ENCODE data around the gene SCYL3. TPM values are rescaled to one million over a fixed set of nuclear protein-coding genes. Genes with fewer than 3 reads are reported as not detected.

The SCYL3 gene
- total and polyA plus RNA-seq, 7 donors, result 4.8 to 13.3 (median 9.6) TPM

GRCh38 chr1:169902751-169903150 lies 9.1 kb upstream of the SCYL3 start:
- no peaks in the 10 kb centered on the region for H3K36me3 ChIP-seq
- H3K27ac ChIP-seq, result no peak overlapping the region
- no peak for TF ChIP-seq EP300 (IDR thresholded peaks at IDR 0.05)
- no peak for TF ChIP-seq CTCF (IDR thresholded peaks at IDR 0.05)
- TF ChIP-seq POLR2A (IDR thresholded peaks at IDR 0.05), result no peak
- TF ChIP-seq POLR2AphosphoS5 (IDR thresholded peaks at IDR 0.05), result no peak
- DNase-seq, result no peak
- peaks cover 0 to 10% (median 5%) of the 10 kb centered on the region in 3 donors for H3K27me3 ChIP-seq
- no peaks in the 10 kb centered on the region for H3K9me3 ChIP-seq
- intact Hi-C loops (cut with DNase I), result no loop called here
- no peak overlapping the region for H3K4me3 ChIP-seq
- H3K4me1 ChIP-seq, result no peaks in the 10 kb centered on the region
- WGBS, 2 donors, result 63 to 79% methylated on average over 5 of the region's 5 CpGs

GRCh38 chr1:169901115-169901514 lies 7.4 kb upstream of the SCYL3 start:
- TF ChIP-seq POLR2A (IDR thresholded peaks at IDR 0.05), result no peak
- no peak for TF ChIP-seq CTCF (IDR thresholded peaks at IDR 0.05)
- TF ChIP-seq POLR2AphosphoS5 (IDR thresholded peaks at IDR 0.05), result no peak
- TF ChIP-seq EP300 (IDR thresholded peaks at IDR 0.05), result no peak
- peaks cover 0 to 10% (median 5%) of the 10 kb centered on the region in 3 donors for H3K27me3 ChIP-seq
- no peaks in the 10 kb centered on the region for H3K36me3 ChIP-seq
- DNase-seq, result no peak
- no peaks in the 10 kb centered on the region for H3K9me3 ChIP-seq
- H3K4me1 ChIP-seq, result no peaks in the 10 kb centered on the region
- intact Hi-C loops (cut with DNase I), result no loop called here
- no peak overlapping the region for H3K27ac ChIP-seq
- H3K4me3 ChIP-seq, result no peak overlapping the region

GRCh38 chr1:169900571-169900970 lies 6.9 kb upstream of the SCYL3 start:
- intact Hi-C loops (cut with DNase I), result no loop called here
- Histone ChIP-seq H3K27me3 (peaks cover 0 to 10% (median 5%) of the 10 kb centered on the region in 3 donors), H3K4me3 (no peak overlapping the region), H3K4me1 (no peaks in the 10 kb centered on the region), H3K27ac (no peak overlapping the region), H3K9me3 (no peaks in the 10 kb centered on the region), H3K36me3 (no peaks in the 10 kb centered on the region)
- no peak for DNase-seq
- TF ChIP-seq POLR2AphosphoS5 (IDR thresholded peaks at IDR 0.05), result no peak
- no peak for TF ChIP-seq EP300 (IDR thresholded peaks at IDR 0.05)
- TF ChIP-seq CTCF (IDR thresholded peaks at IDR 0.05), result no peak
- TF ChIP-seq POLR2A (IDR thresholded peaks at IDR 0.05), result no peak

GRCh38 chr1:169899519-169900217 lies 6.0 kb upstream of the SCYL3 start:
- Histone ChIP-seq H3K9me3 (no peaks in the 10 kb centered on the region), H3K27ac (no peak overlapping the region), H3K27me3 (peaks cover 0 to 10% (median 5%) of the 10 kb centered on the region in 3 donors), H3K36me3 (no peaks in the 10 kb centered on the region), H3K4me3 (no peak overlapping the region), H3K4me1 (peaks cover 0 to 1% (median 0%) of the 10 kb centered on the region in 4 donors)
- 75 to 76% methylated on average over 4 of the region's 4 CpGs for WGBS, 2 donors
- intact Hi-C loops (cut with DNase I), result loop anchor here (5.0 kb wide), 1 partner anchor 173 kb away; the partner anchor contains the start of gene KIFAP3
- DNase-seq, result no peak
- TF ChIP-seq EP300 (IDR thresholded peaks at IDR 0.05) (no peak), POLR2AphosphoS5 (IDR thresholded peaks at IDR 0.05) (no peak), CTCF (IDR thresholded peaks at IDR 0.05) (no peak), POLR2A (IDR thresholded peaks at IDR 0.05) (no peak)
